ENCODE data around the gene TMBIM6.

DNA sequence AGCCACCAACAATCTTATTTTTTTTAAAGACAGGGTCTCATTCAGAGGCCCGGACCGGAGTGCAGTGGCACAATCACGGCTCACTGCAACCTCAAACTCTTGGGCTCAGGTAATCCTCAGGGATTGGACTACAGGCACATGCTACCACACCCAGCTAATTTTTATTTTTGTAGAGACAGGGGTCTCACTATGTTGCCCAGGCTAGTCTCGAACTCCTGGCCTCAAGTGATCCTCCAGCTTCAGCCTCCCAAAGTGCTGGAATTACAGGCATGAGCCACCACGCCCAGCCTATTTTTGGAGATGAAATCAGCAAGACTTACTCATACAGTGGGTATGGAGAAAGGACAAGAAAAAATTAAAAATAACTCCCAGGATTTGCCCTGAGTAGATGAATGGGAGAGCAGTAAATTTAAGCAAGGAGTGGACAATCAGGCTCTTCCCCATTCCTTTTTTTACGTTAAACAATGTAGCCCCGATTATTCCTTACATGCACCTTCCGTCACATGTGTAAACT lies 47.4 kb upstream of the TMBIM6 start:
- TF ChIP-seq, protein P1, sequence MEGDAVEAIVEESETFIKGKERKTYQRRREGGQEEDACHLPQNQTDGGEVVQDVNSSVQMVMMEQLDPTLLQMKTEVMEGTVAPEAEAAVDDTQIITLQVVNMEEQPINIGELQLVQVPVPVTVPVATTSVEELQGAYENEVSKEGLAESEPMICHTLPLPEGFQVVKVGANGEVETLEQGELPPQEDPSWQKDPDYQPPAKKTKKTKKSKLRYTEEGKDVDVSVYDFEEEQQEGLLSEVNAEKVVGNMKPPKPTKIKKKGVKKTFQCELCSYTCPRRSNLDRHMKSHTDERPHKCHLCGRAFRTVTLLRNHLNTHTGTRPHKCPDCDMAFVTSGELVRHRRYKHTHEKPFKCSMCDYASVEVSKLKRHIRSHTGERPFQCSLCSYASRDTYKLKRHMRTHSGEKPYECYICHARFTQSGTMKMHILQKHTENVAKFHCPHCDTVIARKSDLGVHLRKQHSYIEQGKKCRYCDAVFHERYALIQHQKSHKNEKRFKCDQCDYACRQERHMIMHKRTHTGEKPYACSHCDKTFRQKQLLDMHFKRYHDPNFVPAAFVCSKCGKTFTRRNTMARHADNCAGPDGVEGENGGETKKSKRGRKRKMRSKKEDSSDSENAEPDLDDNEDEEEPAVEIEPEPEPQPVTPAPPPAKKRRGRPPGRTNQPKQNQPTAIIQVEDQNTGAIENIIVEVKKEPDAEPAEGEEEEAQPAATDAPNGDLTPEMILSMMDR (conservative IDR thresholded peaks at IDR 0.05; ENCODE audit: low read length) = no peak
- TF ChIP-seq EZH2phosphoT487 (IDR thresholded peaks at IDR 0.05; ENCODE audit: borderline replicate concordance, low read depth, low read length) = no peak

Measured in OCI-LY7 (cell line).